SH-SY5Y (cell line): ENCODE results near the gene SF1.

Source experiments
- GATA2 ChIP-seq: IDR thresholded peaks from 2 replicates; pipeline ENCODE4 v1.6.1; 2011; ENCODE audit warnings: mild to moderate bottlenecking, low read depth, low read length
- GATA3 ChIP-seq: IDR thresholded peaks from 2 replicates; pipeline ENCODE4 v1.6.1; 2011; ENCODE audit warnings: low read depth, mild to moderate bottlenecking, low read length, moderate library complexity

- no peak for TF ChIP-seq GATA2
- TF ChIP-seq GATA3, result no peak
Observed at GRCh38 chr11:64803846-64804345, 25.6 kb upstream of the SF1 start.
